PC-9 (cell line): ENCODE measurements around the gene TAF4B. TPM values are rescaled to one million over a fixed set of nuclear protein-coding genes. Genes with fewer than 3 reads are reported as not detected.

Source experiments
- BruUV-seq: library from RNA; stranded (reverse); fragments of 400-500 nt; replicated peaks from 2 replicates; lab custom pipeline; 2021; lab: Mats Ljungman, UMichigan
- CTCF ChIA-PET: fragments of 300-600 bp; sonication (Branson Sonifier 250); formaldehyde crosslinking; loops from one replicate; lab custom pipeline; 2022; ENCODE audit warnings: antibody characterized with exemption; lab: Charles Lee
- POLR2A ChIA-PET: fragments of 300-600 bp; sonication (Branson Sonifier 250); formaldehyde crosslinking; loops from one replicate; lab custom pipeline; 2022; ENCODE audit warnings: antibody characterized with exemption; ENCODE audit not compliant: unreplicated experiment; lab: Charles Lee
- DNase-seq, 2 experiments: peaks; one replicate each; pipeline versions ENCODE4 v3.0.0 to v3.0.0-alpha.2; 2015 to 2022; ENCODE audit warnings: mixed read lengths in 1 of 2
- H2AFZ ChIP-seq: fragments of 200-600 bp; sonication (generic); 2 replicates; pipeline ENCODE4 v1.8.1; 2017; ENCODE audit warnings: antibody characterized with exemption
- H3F3A ChIP-seq: fragments of 200-600 bp; sonication (generic); 2 replicates; pipeline ENCODE4 v1.8.1; 2017; ENCODE audit warnings: antibody characterized with exemption, mild to moderate bottlenecking, low read depth; ENCODE audit not compliant: insufficient read depth
- H3K27ac ChIP-seq: fragments of 200-600 bp; sonication (generic); 2 replicates; pipeline ENCODE4 v1.6.1; 2016; ENCODE audit warnings: mixed run types
- H3K27me3 ChIP-seq: fragments of 200-600 bp; sonication (generic); 2 replicates; pipeline ENCODE4 v1.6.1; 2016; ENCODE audit warnings: low read depth, mixed run types; ENCODE audit not compliant: insufficient read depth
- H3K36me3 ChIP-seq: fragments of 200-600 bp; sonication (generic); 2 replicates; pipeline ENCODE4 v1.6.1; 2016; ENCODE audit warnings: low read depth, mixed run types
- H3K4me1 ChIP-seq: fragments of 200-600 bp; sonication (generic); replicated peaks from 2 replicates; pipeline ENCODE4 v1.6.1; 2016; ENCODE audit warnings: mixed run types; ENCODE audit not compliant: insufficient read depth
- H3K4me2 ChIP-seq: fragments of 200-600 bp; sonication (generic); 2 replicates; pipeline ENCODE4 v1.6.1; 2017; ENCODE audit warnings: mixed run types
- H3K4me3 ChIP-seq: fragments of 200-600 bp; sonication (generic); 2 replicates; pipeline ENCODE4 v1.6.1; 2016; ENCODE audit warnings: mixed run types
- H3K79me2 ChIP-seq: fragments of 200-600 bp; sonication (generic); 2 replicates; pipeline ENCODE4 v1.6.1; 2017; ENCODE audit warnings: low read depth, mixed run types
- H3K9me2 ChIP-seq: fragments of 200-600 bp; sonication (generic); 2 replicates; pipeline ENCODE4 v1.8.1; 2017; ENCODE audit warnings: mild to moderate bottlenecking; ENCODE audit not compliant: insufficient read depth
- H3K9me3 ChIP-seq: fragments of 200-600 bp; sonication (generic); 2 replicates; pipeline ENCODE4 v1.8.1; 2016; ENCODE audit warnings: low read depth; ENCODE audit not compliant: insufficient read depth
- H4K20me1 ChIP-seq: fragments of 200-600 bp; sonication (generic); 2 replicates; pipeline ENCODE4 v1.8.1; 2017; ENCODE audit not compliant: insufficient read depth
- CTCF ChIP-seq: fragments of 200-600 bp; sonication (generic); conservative IDR thresholded peaks from 2 replicates; pipeline ENCODE4 v1.6.1; 2017; ENCODE audit warnings: mixed run types, antibody characterized with exemption, mild to moderate bottlenecking, moderate library complexity
- EZH2 ChIP-seq: fragments of 200-600 bp; sonication (generic); IDR thresholded peaks from 2 replicates; pipeline ENCODE4 v1.8.0; 2017; ENCODE audit warnings: antibody characterized with exemption, low read depth
- intact Hi-C: fragments of 100-400 bp; cut with micrococcal nuclease; formaldehyde crosslinking; loops from one replicate; pipeline ENCODE4 v1.10.0; 2022; ENCODE audit not compliant: unreplicated experiment
- total RNA-seq: library from RNA; stranded (reverse); gene quantifications from 2 replicates; pipeline ENCODE4 v1.2.3, GENCODE V29; 2021

Gene TAF4B
- total RNA-seq, 1 experiment from 2014 or later, result 2.8 TPM

- POLR2A ChIA-PET, result interaction anchor here (0.6 kb wide), 1 partner anchor 129 kb away, joined by 4 read pairs; no protein-coding TSS in a partner anchor
- no peaks in the 10 kb centered on the region for H3K4me1 ChIP-seq
- TF ChIP-seq CTCF (peak; percentile 74), EZH2 (no peak)
- H3K36me3 ChIP-seq, result no peaks in the 10 kb centered on the region
- CTCF ChIA-PET, result interaction anchor here (0.9 kb wide), 1 partner anchor 180 kb away, joined by 3 read pairs; no protein-coding TSS in a partner anchor
- no peaks in the 10 kb centered on the region for H3K27me3 ChIP-seq
- H3K27ac ChIP-seq, result no peak overlapping the region
- H3F3A ChIP-seq, result no peaks in the 10 kb centered on the region
- H3K9me3 ChIP-seq, result no peaks in the 10 kb centered on the region
- DNase-seq, result peak; percentile 5 to 37
- H2AFZ ChIP-seq, result no peak overlapping the region
- intact Hi-C loops, result loop anchor here (2.0 to 10.0 kb wide), 5 partner anchors 78 to 1288 kb away; no protein-coding TSS in a partner anchor
- H3K9me2 ChIP-seq, result no peaks in the 10 kb centered on the region
- H3K4me3 ChIP-seq, result no peak overlapping the region
- no peak overlapping the region for H3K4me2 ChIP-seq
- no peaks in the 10 kb centered on the region for H4K20me1 ChIP-seq
- BruUV-seq, result no TSS peak
- no peaks in the 10 kb centered on the region for H3K79me2 ChIP-seq
Measured at GRCh38 chr18:26307161-26307773, 81.0 kb downstream of the TAF4B start.

- H4K20me1 ChIP-seq, result no peaks in the 10 kb centered on the region
- H3K9me2 ChIP-seq, result no peaks in the 10 kb centered on the region
- ChIA-PET POLR2A (interaction anchor here (0.6 kb wide), 1 partner anchor 802 kb away, joined by 3 read pairs; no protein-coding TSS in a partner anchor), CTCF (interaction anchor here (0.6 to 0.7 kb wide), 3 partner anchors 239 to 539 kb away, joined by 4 to 10 read pairs (median 4); partner anchors contain the start of gene KCTD1)
- H3K9me3 ChIP-seq, result no peaks in the 10 kb centered on the region
- H3K36me3 ChIP-seq, result no peaks in the 10 kb centered on the region
- H3K27ac ChIP-seq, result no peak overlapping the region
- no peaks in the 10 kb centered on the region for H3K27me3 ChIP-seq
- no peak overlapping the region for H3K4me2 ChIP-seq
- TF ChIP-seq CTCF (no peak), EZH2 (no peak)
- H3K79me2 ChIP-seq, result no peaks in the 10 kb centered on the region
- H3K4me1 ChIP-seq, result no peaks in the 10 kb centered on the region
- no peak overlapping the region for H3K4me3 ChIP-seq
- intact Hi-C loops, result loop anchor here (10.0 kb wide), 3 partner anchors 76 to 1286 kb away; no protein-coding TSS in a partner anchor
- no peak overlapping the region for H2AFZ ChIP-seq
- no peaks in the 10 kb centered on the region for H3F3A ChIP-seq
- peak in 1 of 2 experiments; percentile 43 for DNase-seq
- no TSS peak for BruUV-seq
Measured at GRCh38 chr18:26309281-26309680, 83.0 kb downstream of the TAF4B start.

- no peak overlapping the region for H2AFZ ChIP-seq
- H3K27ac ChIP-seq, result no peak overlapping the region
- no peaks in the 10 kb centered on the region for H4K20me1 ChIP-seq
- no peaks in the 10 kb centered on the region for H3K4me1 ChIP-seq
- no peaks in the 10 kb centered on the region for H3K9me3 ChIP-seq
- no peaks in the 10 kb centered on the region for H3F3A ChIP-seq
- no peak overlapping the region for H3K4me3 ChIP-seq
- no peaks in the 10 kb centered on the region for H3K9me2 ChIP-seq
- no peak for DNase-seq
- BruUV-seq, result no TSS peak
- no peaks in the 10 kb centered on the region for H3K36me3 ChIP-seq
- no peak overlapping the region for H3K4me2 ChIP-seq
- no peaks in the 10 kb centered on the region for H3K27me3 ChIP-seq
- H3K79me2 ChIP-seq, result no peaks in the 10 kb centered on the region
- intact Hi-C loops, result no loop called here
- ChIA-PET CTCF (no interaction called here), POLR2A (no interaction called here)
- TF ChIP-seq EZH2 (no peak), CTCF (no peak)
Measured at GRCh38 chr18:26312199-26312598, 86.0 kb downstream of the TAF4B start.
